NCI-H774 (cell line): ENCODE measurements around the gene PER3.

Source experiments
- DNase-seq: peaks from one replicate; lab custom pipeline; 2025; lab: John Stamatoyannopoulos, UW

Gene PER3

GRCh38 chr1:7838714-7839113 is 54.6 kb downstream of the PER3 start:
- no peak for DNase-seq

- no peak for DNase-seq
Measured at GRCh38 chr1:7839526-7839925, 55.4 kb downstream of the PER3 start.

- no peak for DNase-seq
Measured at GRCh38 chr1:7842517-7842916, 58.4 kb downstream of the PER3 start.

- DNase-seq = no peak
Measured at GRCh38 chr1:7845761-7846160, 61.7 kb downstream of the PER3 start.

GRCh38 chr1:7846656-7847055 is 62.6 kb downstream of the PER3 start:
- DNase-seq = no peak

GRCh38 chr1:7847599-7847998 is 63.5 kb downstream of the PER3 start:
- no peak for DNase-seq

GRCh38 chr1:7850786-7851185 is 66.7 kb downstream of the PER3 start:
- no peak for DNase-seq

GRCh38 chr1:7852804-7853683 is 69.0 kb downstream of the PER3 start, which contains the start of gene UTS2:
Gene UTS2 (minus strand): TSS chr1:7853065. CDS start chr1:7853003, 62 bp downstream.
- DNase-seq = no peak

GRCh38 chr1:7853684-7854026 is 69.6 kb downstream of the PER3 start:
- DNase-seq = no peak

GRCh38 chr1:7856345-7856744 is 72.3 kb downstream of the PER3 start:
- no peak for DNase-seq

GRCh38 chr1:7857000-7857399 is 72.9 kb downstream of the PER3 start:
- no peak for DNase-seq

- DNase-seq = no peak
Measured at GRCh38 chr1:7857985-7858384, 73.9 kb downstream of the PER3 start.

GRCh38 chr1:7859406-7859805 is 75.3 kb downstream of the PER3 start:
- DNase-seq = no peak

GRCh38 chr1:7860130-7860529 is 76.0 kb downstream of the PER3 start:
- DNase-seq = no peak

- no peak for DNase-seq
Measured at GRCh38 chr1:7861452-7861851, 77.4 kb downstream of the PER3 start.

GRCh38 chr1:7862211-7863060 is 78.3 kb downstream of the PER3 start:
- no peak for DNase-seq

GRCh38 chr1:7863756-7864328 is 79.8 kb downstream of the PER3 start:
- no peak for DNase-seq

GRCh38 chr1:7865978-7866377 is 81.9 kb downstream of the PER3 start:
- no peak for DNase-seq

- DNase-seq = no peak
Measured at GRCh38 chr1:7868070-7868780, 84.1 kb downstream of the PER3 start.

GRCh38 chr1:7869136-7869920 is 85.2 kb downstream of the PER3 start:
- DNase-seq = no peak

GRCh38 chr1:7871136-7871535 is 87.0 kb downstream of the PER3 start:
- no peak for DNase-seq
